ENCODE measurements around the gene BICDL1.

DNA sequence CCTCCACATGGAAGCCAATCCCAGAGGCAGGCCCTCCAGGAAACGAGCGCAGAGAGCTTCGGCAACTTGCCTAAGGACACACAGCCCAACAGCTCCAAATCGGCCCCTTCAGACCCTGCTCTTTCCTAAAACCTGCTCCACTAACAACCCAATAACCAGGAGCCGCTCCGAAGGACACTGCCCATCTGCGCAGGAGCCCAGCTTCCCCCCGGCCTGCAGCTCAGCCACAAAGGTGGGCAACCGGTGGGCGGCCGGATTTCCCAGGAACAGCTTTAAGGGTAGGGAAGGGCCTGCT is 114.0 kb downstream of the BICDL1 start:
- TF ChIP-seq POLR2AphosphoS5 (IDR thresholded peaks at IDR 0.05): no peak
- TF ChIP-seq, protein P1, sequence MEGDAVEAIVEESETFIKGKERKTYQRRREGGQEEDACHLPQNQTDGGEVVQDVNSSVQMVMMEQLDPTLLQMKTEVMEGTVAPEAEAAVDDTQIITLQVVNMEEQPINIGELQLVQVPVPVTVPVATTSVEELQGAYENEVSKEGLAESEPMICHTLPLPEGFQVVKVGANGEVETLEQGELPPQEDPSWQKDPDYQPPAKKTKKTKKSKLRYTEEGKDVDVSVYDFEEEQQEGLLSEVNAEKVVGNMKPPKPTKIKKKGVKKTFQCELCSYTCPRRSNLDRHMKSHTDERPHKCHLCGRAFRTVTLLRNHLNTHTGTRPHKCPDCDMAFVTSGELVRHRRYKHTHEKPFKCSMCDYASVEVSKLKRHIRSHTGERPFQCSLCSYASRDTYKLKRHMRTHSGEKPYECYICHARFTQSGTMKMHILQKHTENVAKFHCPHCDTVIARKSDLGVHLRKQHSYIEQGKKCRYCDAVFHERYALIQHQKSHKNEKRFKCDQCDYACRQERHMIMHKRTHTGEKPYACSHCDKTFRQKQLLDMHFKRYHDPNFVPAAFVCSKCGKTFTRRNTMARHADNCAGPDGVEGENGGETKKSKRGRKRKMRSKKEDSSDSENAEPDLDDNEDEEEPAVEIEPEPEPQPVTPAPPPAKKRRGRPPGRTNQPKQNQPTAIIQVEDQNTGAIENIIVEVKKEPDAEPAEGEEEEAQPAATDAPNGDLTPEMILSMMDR (IDR thresholded peaks at IDR 0.05 in 8 of 11, conservative IDR thresholded peaks at IDR 0.05 in 3 of 11): no peak
